Loucy (cell line): ENCODE results near the gene NCKAP5.

Experiments
- H2AFZ ChIP-seq: fragments of 200-600 bp; sonication (generic); 2 replicates; pipeline ENCODE4 v1.6.0; 2016; ENCODE audit warnings: antibody characterized with exemption, mild to moderate bottlenecking, low read length, moderate library complexity
- H3F3A ChIP-seq: fragments of 200-600 bp; 2 replicates; pipeline ENCODE4 v1.6.0; 2016; ENCODE audit warnings: antibody characterized with exemption, low read depth, mild to moderate bottlenecking
- H3K27me3 ChIP-seq: fragments of 200-600 bp; sonication (generic); 2 replicates; pipeline ENCODE4 v1.6.1; 2014; ENCODE audit warnings: low read length, mild to moderate bottlenecking; ENCODE audit not compliant: insufficient read depth, poor library complexity, severe bottlenecking
- H3K36me3 ChIP-seq: fragments of 200-600 bp; sonication (generic); 2 replicates; pipeline ENCODE4 v1.6.1; 2016; ENCODE audit warnings: low read length; ENCODE audit not compliant: insufficient read depth
- H3K4me1 ChIP-seq: fragments of 200-600 bp; sonication (generic); 2 replicates; pipeline ENCODE4 v1.5.1; 2014; ENCODE audit warnings: low read length, mild to moderate bottlenecking; ENCODE audit not compliant: insufficient read depth, poor library complexity, severe bottlenecking
- H3K4me2 ChIP-seq: fragments of 200-600 bp; sonication (generic); 2 replicates; pipeline ENCODE4 v1.6.0; 2014; ENCODE audit warnings: antibody characterized with exemption, low read length, low read depth, mild to moderate bottlenecking; ENCODE audit not compliant: poor library complexity, severe bottlenecking
- H3K4me3 ChIP-seq: fragments of 200-600 bp; sonication (generic); 2 replicates; pipeline ENCODE4 v1.5.1; 2014; ENCODE audit warnings: low read length, mild to moderate bottlenecking, mixed read lengths; ENCODE audit not compliant: poor library complexity, severe bottlenecking
- H3K79me2 ChIP-seq: fragments of 200-600 bp; sonication (generic); 2 replicates; pipeline ENCODE4 v1.6.1; 2014; ENCODE audit warnings: low read length; ENCODE audit not compliant: insufficient read depth
- H3K9ac ChIP-seq: fragments of 200-600 bp; sonication (generic); 2 replicates; pipeline ENCODE4 v1.6.0; 2014; ENCODE audit warnings: mild to moderate bottlenecking, low read depth, low read length, moderate library complexity; ENCODE audit not compliant: poor library complexity, severe bottlenecking
- H3K9me2 ChIP-seq: fragments of 200-600 bp; sonication (generic); replicated peaks from 2 replicates; pipeline ENCODE4 v1.6.1; 2016; ENCODE audit warnings: low read depth, low read length, mixed read lengths
- H3K9me3 ChIP-seq: fragments of 200-600 bp; sonication (generic); 2 replicates; pipeline ENCODE4 v1.6.1; 2014; ENCODE audit warnings: mild to moderate bottlenecking, antibody characterized with exemption, low read length, low read depth; ENCODE audit not compliant: insufficient read depth
- H4K20me1 ChIP-seq: fragments of 200-600 bp; sonication (generic); 2 replicates; pipeline ENCODE4 v1.6.0; 2014; ENCODE audit warnings: antibody characterized with exemption, low read length, mild to moderate bottlenecking; ENCODE audit not compliant: insufficient read depth, poor library complexity, severe bottlenecking
- EZH2phosphoT487 ChIP-seq: fragments of 200-600 bp; IDR thresholded peaks from 2 replicates; pipeline ENCODE4 v1.6.1; 2018; ENCODE audit warnings: antibody characterized with exemption, mild to moderate bottlenecking, moderate library complexity, borderline replicate concordance
- TF ChIP-seq, protein P1 (sequence below): fragments of 200-600 bp; sonication (generic); conservative IDR thresholded peaks from 2 replicates; pipeline ENCODE4 v1.5.1; 2014; ENCODE audit warnings: mild to moderate bottlenecking, antibody characterized with exemption, low read length

The NCKAP5 gene

DNA sequence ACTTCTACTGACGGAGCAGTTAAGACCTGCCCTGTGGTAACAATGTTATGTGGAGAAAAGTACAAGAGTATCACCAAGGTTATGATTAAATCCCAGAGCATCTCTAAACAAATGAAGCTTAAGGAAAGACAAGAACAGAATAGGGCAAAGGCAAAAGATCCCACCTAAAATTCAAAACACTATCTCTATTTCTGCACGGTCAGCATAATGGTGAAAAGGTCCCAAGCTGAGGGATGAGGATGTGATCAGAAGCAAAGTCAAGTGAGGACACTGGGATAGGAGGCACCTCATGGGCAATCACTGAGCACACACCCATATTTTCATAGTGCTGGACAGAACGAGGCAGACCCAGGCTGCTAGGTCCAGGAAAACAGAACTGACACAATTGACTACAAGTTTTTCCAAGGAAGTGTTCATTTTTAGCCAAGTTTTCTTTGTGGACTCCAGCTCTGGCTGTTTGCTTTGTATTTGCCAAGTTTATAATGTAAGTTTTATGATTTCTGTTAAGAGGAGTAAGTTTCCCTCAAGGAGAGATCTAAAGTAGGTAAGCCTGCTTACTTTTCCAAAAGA is 77.8 kb downstream of the NCKAP5 start:
- no peak overlapping the region for H3K4me2 ChIP-seq
- no peaks in the 10 kb centered on the region for H4K20me1 ChIP-seq
- H3K36me3 ChIP-seq, result no peaks in the 10 kb centered on the region
- TF ChIP-seq, protein P1, sequence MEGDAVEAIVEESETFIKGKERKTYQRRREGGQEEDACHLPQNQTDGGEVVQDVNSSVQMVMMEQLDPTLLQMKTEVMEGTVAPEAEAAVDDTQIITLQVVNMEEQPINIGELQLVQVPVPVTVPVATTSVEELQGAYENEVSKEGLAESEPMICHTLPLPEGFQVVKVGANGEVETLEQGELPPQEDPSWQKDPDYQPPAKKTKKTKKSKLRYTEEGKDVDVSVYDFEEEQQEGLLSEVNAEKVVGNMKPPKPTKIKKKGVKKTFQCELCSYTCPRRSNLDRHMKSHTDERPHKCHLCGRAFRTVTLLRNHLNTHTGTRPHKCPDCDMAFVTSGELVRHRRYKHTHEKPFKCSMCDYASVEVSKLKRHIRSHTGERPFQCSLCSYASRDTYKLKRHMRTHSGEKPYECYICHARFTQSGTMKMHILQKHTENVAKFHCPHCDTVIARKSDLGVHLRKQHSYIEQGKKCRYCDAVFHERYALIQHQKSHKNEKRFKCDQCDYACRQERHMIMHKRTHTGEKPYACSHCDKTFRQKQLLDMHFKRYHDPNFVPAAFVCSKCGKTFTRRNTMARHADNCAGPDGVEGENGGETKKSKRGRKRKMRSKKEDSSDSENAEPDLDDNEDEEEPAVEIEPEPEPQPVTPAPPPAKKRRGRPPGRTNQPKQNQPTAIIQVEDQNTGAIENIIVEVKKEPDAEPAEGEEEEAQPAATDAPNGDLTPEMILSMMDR, result no peak
- no peak for TF ChIP-seq EZH2phosphoT487
- no peak overlapping the region for H3K4me3 ChIP-seq
- H3K4me1 ChIP-seq, result no peaks in the 10 kb centered on the region
- H3K79me2 ChIP-seq, result no peaks in the 10 kb centered on the region
- H3K9me2 ChIP-seq, result no peaks in the 10 kb centered on the region
- no peak overlapping the region for H2AFZ ChIP-seq
- H3K9me3 ChIP-seq, result no peaks in the 10 kb centered on the region
- H3K27me3 ChIP-seq, result no peaks in the 10 kb centered on the region
- H3F3A ChIP-seq, result no peaks in the 10 kb centered on the region
- no peak overlapping the region for H3K9ac ChIP-seq

DNA sequence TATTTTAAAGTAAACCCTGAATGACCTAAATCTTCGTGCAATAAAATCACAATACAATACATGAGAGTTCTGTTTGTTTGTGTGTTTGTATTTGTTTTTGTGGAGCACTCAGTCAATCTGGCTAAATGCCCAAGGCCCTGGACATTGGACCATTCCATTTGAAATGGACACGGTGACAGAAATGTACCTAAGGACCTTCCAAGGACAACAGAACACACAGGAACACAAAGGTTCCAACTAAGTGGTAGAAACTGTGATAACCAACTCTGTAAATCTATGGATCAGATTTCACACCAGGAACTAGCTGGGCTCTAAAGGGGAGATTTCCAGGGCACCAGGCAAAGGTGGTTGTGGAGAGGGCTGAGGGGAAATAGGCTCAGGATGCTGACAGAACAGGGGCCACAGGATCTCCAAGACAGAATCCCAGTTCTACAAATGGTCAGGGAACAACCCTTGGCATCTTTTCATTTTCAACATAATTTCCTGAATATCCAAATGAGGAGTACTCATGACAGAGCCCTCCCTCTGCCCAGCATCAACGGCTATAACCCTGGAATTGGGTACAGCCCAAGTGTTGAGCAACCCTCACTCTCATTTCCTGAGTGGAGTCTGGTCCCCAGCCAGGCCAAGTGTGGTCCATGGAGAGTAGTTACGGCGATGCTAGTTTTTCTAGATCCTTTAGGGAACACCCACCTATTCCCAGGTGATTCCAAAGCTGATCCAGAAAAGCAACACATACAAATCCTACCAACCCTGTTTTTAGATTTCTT is 78.4 kb downstream of the NCKAP5 start:
- no peaks in the 10 kb centered on the region for H4K20me1 ChIP-seq

DNA sequence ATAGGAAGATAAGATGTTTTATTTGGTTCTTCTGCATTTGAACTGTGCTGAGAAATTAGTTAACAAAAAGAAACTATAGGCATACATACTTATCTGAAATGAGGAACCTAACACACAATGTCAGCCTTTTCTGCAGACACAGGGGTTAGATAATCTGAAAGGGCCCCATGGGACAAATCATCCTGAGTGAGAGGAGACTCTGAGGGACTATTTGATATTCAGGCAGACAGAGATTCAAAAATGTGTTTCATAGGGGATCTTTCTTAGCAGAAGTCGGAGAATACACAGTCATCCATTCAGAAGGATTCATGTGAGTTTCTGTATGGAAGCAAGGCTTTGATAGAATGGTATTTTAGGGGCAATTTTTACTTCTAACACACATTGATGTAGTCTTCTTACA is 79.1 kb downstream of the NCKAP5 start:
- no peak overlapping the region for H3K9ac ChIP-seq
- H3K79me2 ChIP-seq, result no peaks in the 10 kb centered on the region
- H3K9me2 ChIP-seq, result no peaks in the 10 kb centered on the region
- no peaks in the 10 kb centered on the region for H3K36me3 ChIP-seq
- H3F3A ChIP-seq, result no peaks in the 10 kb centered on the region
- H3K4me1 ChIP-seq, result no peaks in the 10 kb centered on the region
- H3K4me2 ChIP-seq, result no peak overlapping the region
- no peak overlapping the region for H2AFZ ChIP-seq
- no peak overlapping the region for H3K4me3 ChIP-seq
- no peaks in the 10 kb centered on the region for H4K20me1 ChIP-seq
- H3K27me3 ChIP-seq, result no peaks in the 10 kb centered on the region
- no peaks in the 10 kb centered on the region for H3K9me3 ChIP-seq
- TF ChIP-seq, protein P1, result no peak
- no peak for TF ChIP-seq EZH2phosphoT487

More for the DNA sequence above, 78.4 kb downstream of the NCKAP5 start:
- H3F3A ChIP-seq, result no peaks in the 10 kb centered on the region
- no peaks in the 10 kb centered on the region for H3K27me3 ChIP-seq
- no peaks in the 10 kb centered on the region for H3K36me3 ChIP-seq
- TF ChIP-seq, protein P1, result no peak
- no peak for TF ChIP-seq EZH2phosphoT487
- no peak overlapping the region for H3K4me2 ChIP-seq
- no peak overlapping the region for H2AFZ ChIP-seq
- no peaks in the 10 kb centered on the region for H3K9me2 ChIP-seq
- no peaks in the 10 kb centered on the region for H3K79me2 ChIP-seq
- H3K4me3 ChIP-seq, result no peak overlapping the region
- no peaks in the 10 kb centered on the region for H3K4me1 ChIP-seq
- no peak overlapping the region for H3K9ac ChIP-seq
- H3K9me3 ChIP-seq, result no peaks in the 10 kb centered on the region
